Urinary bladder (tissue), 4 donors: ENCODE results near the gene SSH2. TPM values are rescaled to one million over a fixed set of nuclear protein-coding genes. Genes with fewer than 3 reads are reported as not detected.

ENCODE experiments used
- DNase-seq: peaks from one replicate; pipeline ENCODE4 v3.0.0-alpha.2; 2015; ENCODE audit errors: extremely low spot score
- H3K27ac ChIP-seq: one replicate; pipeline ENCODE4 v1.5.1; 2013; ENCODE audit warnings: low read depth, mild to moderate bottlenecking, moderate library complexity
- H3K36me3 ChIP-seq: one replicate; pipeline ENCODE4 v1.6.1; 2013; ENCODE audit warnings: mild to moderate bottlenecking, moderate library complexity; ENCODE audit not compliant: insufficient read depth
- H3K4me1 ChIP-seq: one replicate; pipeline ENCODE4 v1.6.1; 2013; ENCODE audit warnings: mild to moderate bottlenecking, moderate library complexity; ENCODE audit not compliant: insufficient read depth
- H3K4me3 ChIP-seq: one replicate; pipeline ENCODE4 v1.5.1; 2013; ENCODE audit warnings: low read depth, low read length
- WGBS: extraction: QIAGEN DNeasy Blood & Tissue Kit; methylation state at CpG from one replicate; pipeline ENCODE4 v1.1.7; 2013; 5-methylcytosine and 5-hydroxymethylcytosine counted together
- polyA plus RNA-seq: library from polyadenylated mRNA; stranded (reverse); fragments of 200-250 nt; gene quantifications from one replicate; pipeline ENCODE4 v1.2.3, GENCODE V29; 2013
- total RNA-seq: library from RNA; depleted of rRNA; stranded (reverse); fragments of >200 nt; gene quantifications from one replicate; pipeline ENCODE4 v1.2.3, GENCODE V29; 2014
- donor health status: healthy with polysubstance abuse.
- donor health status: healthy.

SSH2 gene
- total and polyA plus RNA-seq, 2 donors: 11.9 to 18.0 TPM

DNA sequence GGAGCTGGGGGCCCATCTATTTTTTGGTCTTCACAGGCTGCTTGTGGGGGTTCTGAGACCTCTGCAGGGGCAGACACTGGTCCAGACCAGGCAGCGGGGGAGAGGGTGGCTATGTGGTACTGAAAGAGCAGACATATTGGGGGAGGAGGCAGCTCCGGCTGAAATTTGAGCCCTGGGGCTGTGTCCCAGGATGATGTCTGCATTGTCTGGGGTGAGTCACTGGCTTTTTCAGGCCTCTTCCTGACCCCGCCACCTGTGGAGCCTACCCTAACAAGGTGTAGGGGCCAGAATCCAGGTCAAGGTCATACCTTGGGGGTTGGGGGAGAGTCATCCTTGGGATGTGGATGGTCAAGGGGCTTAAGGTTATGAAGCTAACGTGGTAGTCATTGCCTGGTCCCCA is 309.8 kb downstream of the SSH2 start:
- 96% methylated on average over 4 of the region's 4 CpGs for WGBS
- no peak overlapping the region for H3K4me3 ChIP-seq
- H3K4me1 ChIP-seq: no peaks in the 10 kb centered on the region
- no peaks in the 10 kb centered on the region for H3K36me3 ChIP-seq
- DNase-seq: no peak
- H3K27ac ChIP-seq: no peak overlapping the region

DNA sequence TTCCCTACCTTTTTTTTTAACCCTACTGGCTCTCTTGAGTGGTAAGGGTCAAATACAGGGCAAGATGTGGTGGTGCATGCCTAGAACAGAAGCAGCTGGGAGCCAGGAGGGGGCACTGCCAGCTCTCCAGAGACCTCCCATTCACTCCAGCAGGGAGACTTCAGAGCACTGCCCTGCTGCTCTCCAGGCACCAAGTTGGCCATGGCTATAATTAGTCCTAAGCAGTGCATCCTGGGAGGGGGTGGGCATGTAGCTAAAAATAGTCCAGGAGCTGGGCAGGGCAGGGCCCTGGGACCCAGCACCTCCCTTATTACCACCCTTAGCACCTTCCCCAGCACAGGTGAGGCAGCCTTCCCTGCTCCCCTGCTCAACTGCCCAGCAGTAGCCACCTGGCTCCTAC is 310.8 kb downstream of the SSH2 start:
- H3K4me3 ChIP-seq: no peak overlapping the region
- peaks cover 1% of the 10 kb centered on the region for H3K4me1 ChIP-seq
- DNase-seq: no peak
- H3K27ac ChIP-seq: no peak overlapping the region
- H3K36me3 ChIP-seq: no peaks in the 10 kb centered on the region

DNA sequence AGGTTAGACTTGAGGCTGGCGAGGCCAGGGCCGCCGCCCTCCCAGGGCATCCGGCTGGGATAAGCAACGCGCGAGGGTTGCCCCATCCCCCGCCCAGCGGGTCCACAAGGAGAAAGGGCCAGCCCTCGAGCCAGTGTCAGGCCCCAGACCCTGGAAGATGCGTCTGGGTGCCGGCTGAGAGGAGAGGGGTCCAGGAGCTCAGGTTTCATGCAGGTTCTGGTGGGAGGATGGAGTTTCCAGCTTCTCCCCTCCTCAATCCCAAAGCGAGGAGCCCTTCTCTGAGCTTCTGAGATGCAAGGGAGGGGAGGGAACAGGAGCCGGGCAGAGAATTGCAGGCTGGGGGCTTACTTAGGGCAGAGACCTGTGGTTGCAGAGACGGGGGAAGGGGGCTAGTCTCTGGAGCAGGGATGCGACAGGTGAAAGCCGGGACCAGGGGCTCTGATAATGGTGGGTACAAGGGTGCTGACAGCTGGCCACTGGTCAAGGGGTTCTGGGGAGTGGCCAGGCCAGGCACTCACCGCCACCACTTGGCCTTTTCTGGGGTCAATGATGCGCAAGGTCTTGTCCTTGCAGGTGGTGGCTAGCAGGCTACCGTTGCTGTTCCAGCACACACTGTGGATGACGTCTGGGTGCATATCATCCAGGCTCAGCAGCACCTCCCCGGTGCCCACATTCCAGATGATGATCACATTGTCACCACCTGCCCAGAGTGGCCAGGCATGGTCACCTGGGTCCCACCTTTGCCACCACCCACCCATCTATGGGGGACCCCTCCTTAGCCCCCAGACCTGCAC is 311.6 kb downstream of the SSH2 start:
- Histone ChIP-seq H3K4me3 (no peak overlapping the region), H3K4me1 (peaks cover 1% of the 10 kb centered on the region), H3K27ac (no peak overlapping the region), H3K36me3 (no peaks in the 10 kb centered on the region)
- no peak for DNase-seq
- 50% methylated on average over 22 of the region's 22 CpGs for WGBS

DNA sequence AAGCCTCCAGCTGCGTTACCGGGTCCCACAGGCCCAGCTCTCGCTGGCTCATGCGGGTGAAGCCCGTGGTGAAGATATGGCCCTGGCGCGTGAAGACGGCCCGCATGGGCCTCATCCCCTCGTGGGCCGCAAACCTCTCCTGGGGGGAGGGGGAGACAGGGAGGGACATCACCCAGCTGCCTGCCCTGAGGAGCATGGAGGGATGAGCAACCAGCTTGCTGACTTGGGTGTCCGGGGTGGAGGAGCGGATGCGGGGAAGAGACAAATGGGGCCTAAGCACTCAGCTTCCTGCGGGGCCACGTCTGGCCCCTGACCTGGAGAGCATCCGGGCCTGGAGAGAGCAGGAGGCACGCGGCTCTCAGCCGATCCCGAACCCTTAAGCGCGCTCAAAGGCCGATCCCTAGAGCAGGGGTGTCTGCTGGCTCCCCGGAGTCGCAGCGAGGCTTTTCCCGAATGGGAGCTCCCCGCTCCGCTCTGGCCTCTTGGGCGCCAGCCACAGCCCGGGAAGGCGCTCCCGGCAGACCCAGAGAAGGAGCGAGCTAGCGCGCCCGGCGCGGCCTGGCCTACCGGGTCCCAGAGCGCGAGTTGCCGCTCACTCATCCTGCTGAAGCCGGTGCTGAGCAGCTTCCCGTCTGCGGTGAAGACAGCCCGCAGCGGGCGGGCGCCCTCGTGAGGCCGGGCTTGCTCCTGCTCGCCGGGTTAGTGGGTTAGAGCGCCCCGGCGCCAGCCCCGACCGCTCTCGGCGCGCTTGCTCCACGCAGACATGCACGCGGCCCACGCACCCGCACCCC is 312.4 kb downstream of the SSH2 start:
- Histone ChIP-seq H3K27ac (no peak overlapping the region), H3K4me3 (peak overlapping the region; percentile 27), H3K36me3 (no peaks in the 10 kb centered on the region), H3K4me1 (peaks cover 1% of the 10 kb centered on the region)
- DNase-seq: no peak
- 12% methylated on average over 68 of the region's 68 CpGs for WGBS

DNA sequence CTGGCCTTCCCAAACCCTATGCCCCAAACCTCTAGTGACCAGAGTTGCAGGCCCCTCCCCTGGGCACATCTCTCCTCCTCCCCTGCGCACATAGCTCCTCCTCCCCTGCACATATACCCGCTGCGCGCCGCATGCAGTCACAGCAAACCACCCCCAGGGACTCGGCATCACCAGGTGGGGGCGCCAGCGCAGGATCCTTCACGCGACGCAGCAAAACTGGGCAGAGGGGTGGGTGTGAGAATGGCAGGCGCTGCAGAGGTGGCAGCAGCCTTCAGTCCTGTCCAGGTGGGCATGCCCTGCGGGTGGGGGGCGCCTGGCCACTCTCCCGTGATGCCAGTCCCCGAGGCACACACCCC is 312.9 kb downstream of the SSH2 start:
- 8% methylated on average over 16 of the region's 16 CpGs for WGBS
- H3K27ac ChIP-seq: no peak overlapping the region

DNA sequence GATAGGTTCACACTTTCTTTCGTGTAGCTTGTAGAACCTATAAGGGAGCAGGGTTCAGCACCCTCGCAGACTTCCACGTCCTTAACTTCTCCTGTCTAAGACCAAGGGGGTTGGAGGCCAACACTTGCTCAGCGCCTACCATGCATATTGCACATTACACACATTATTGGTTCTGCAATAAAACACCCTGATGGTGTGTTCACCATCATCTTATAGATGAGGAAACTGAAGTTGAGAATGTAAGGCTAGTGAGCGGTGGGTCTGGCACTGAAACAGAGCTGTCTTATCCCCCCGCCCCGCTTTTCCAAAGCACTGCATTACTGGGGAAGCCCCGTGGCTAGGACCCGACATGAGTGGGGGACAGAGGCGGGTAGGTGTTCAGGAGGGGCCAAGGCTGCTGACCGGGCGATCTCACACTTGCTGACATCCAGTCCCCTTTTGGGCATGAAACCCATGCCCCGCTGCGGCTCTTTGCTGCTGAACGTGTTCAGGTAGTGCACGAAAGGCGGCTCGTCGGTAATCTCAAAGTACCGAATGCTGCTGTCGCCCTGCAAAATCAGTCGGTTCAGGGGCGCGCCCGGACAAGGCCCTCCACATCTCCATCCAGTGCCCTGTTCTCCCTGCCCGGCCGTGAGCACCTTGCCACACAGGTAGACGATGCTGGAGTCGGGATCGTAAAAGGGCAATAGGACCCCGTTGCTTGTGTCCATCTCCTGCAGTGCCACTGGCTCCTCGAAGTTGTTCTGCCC is 313.6 kb downstream of the SSH2 start:
- WGBS: 36% methylated on average over 32 of the region's 32 CpGs

More for the DNA sequence above, 312.9 kb downstream of the SSH2 start:
- Histone ChIP-seq H3K36me3 (no peaks in the 10 kb centered on the region), H3K4me1 (peaks cover 1% of the 10 kb centered on the region), H3K4me3 (peak overlapping the region; percentile 27)
- DNase-seq: no peak

DNA sequence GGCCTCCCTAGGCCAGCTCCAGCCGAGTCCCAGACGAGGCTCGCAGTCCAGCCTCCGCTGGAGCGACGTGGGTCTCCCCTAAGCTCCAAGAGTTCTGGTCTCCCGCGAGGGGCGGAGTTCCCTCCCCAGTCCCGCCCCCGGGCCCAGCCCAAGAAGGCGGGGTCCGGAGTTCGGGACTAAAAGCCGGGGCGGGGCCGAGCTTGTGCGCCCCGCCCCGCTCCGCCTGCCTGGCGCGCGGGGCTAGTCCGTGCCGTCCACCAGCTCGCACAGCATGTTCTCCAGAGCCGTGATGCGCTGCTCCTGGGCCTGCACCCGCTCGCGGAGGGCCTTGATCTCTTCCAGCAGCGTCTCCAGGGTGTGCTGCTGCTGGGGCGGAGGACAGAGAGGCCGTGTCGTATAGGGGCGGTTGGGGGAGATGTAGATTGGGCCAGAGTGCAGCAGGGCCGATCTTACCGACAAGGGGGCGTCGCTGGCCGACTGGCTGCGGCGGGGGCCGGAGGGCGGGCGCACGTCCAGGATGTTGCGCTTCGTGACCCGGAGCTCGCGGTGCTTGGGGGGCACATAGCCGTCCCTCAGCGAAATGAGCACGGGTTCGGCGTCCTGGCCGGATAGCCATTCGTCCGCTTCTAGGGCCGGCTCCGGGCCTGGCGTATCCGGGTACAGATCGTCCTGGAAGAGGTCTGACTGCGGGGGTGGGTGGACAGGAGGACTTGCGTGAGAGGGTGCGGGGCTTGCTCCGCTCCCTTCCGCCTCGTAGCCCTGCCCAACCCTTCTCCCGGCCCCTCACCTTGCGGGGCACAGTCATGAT is 314.3 kb downstream of the SSH2 start:
- 7% methylated on average over 74 of the region's 74 CpGs for WGBS
- peak overlapping the region; percentile 18 for H3K4me3 ChIP-seq
- no peak overlapping the region for H3K27ac ChIP-seq
- no peaks in the 10 kb centered on the region for H3K36me3 ChIP-seq
- peaks cover 1% of the 10 kb centered on the region for H3K4me1 ChIP-seq
- peak; percentile 64 for DNase-seq

More for the DNA sequence above, 313.6 kb downstream of the SSH2 start:
- Histone ChIP-seq H3K4me1 (peaks cover 1% of the 10 kb centered on the region), H3K36me3 (no peaks in the 10 kb centered on the region), H3K4me3 (no peak overlapping the region), H3K27ac (no peak overlapping the region)
- DNase-seq: no peak

DNA sequence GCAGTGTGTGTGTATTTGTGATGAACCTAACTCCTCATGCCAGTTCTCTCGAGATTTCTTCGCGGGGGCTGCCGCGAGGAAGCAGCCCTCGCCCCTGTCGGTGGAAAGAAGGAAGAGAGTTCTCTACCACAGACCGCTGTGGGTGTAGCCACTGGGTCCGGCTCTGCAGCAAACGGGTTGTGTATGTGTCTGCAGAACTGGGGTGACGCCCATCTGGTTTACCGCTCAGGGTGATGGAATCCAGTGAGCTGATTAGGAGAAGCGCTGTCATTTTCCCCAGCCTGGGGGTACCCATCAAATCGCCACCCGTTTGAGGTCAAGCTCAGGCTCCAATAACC is 315.0 kb downstream of the SSH2 start:
- Histone ChIP-seq H3K4me3 (peak overlapping the region; percentile 6), H3K36me3 (no peaks in the 10 kb centered on the region), H3K4me1 (peaks cover 1% of the 10 kb centered on the region), H3K27ac (no peak overlapping the region)
- DNase-seq: no peak
- WGBS: 22% methylated on average over 15 of the region's 15 CpGs

DNA sequence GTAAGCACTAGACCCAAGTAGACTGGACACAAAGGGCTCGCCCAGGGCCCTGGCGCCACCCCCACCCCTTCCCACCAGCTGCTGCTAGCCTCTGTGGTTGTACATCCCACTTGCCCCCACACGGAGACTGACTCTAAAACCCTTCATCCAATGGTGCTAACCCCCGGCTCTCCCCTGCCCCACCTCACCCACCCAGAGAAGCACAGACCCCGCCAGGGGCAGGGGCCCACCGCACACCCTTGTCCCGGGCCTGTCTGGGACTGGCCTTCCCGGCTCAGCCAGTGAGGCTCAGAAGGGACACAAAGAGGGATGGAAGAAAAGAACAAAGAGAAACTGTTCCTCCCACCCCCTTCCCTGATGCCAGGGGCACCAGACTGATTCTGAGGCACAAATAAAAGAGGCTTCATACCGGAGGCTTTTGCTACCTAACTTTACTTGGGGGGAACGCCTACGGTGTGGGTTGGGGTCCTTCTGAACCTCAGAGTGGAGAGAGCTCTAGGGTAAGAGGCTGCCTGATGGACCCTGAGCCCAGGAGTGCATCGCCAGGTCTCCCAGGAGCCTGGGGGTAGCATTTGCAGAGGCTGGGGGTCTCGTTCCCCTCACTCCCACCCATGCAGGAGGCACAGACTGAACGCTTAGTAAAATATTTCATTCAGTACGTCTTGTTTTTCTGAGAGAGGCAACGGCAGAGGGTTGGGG is 315.5 kb downstream of the SSH2 start:
- H3K36me3 ChIP-seq: no peaks in the 10 kb centered on the region
- H3K4me3 ChIP-seq: no peak overlapping the region
- H3K4me1 ChIP-seq: peaks cover 1% of the 10 kb centered on the region
- no peak overlapping the region for H3K27ac ChIP-seq
- 66% methylated on average over 16 of the region's 16 CpGs for WGBS
- DNase-seq: no peak

DNA sequence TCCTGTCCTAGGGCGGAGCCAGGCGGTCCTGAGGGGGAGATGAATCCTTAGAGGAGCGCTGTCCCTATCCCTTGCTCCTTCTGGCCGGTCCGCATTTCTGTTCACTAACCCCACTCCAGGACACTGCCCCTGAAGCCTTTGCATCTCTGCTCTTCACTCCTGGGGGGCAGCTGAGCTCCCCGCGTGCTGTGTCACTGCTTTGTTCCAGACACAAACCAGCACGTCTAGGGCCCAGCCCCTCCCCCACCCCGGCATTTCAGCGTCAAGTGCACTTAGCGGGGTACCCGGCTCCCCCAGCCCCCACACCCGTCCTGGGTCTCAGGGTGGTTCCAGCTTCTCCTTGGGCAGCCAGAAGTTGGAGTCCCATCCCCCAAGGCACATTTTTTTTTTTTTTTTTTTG is 316.2 kb downstream of the SSH2 start:
- Histone ChIP-seq H3K4me3 (no peak overlapping the region), H3K4me1 (peaks cover 1% of the 10 kb centered on the region), H3K27ac (no peak overlapping the region), H3K36me3 (no peaks in the 10 kb centered on the region)
- WGBS: 26% methylated on average over 13 of the region's 13 CpGs
- DNase-seq: no peak

DNA sequence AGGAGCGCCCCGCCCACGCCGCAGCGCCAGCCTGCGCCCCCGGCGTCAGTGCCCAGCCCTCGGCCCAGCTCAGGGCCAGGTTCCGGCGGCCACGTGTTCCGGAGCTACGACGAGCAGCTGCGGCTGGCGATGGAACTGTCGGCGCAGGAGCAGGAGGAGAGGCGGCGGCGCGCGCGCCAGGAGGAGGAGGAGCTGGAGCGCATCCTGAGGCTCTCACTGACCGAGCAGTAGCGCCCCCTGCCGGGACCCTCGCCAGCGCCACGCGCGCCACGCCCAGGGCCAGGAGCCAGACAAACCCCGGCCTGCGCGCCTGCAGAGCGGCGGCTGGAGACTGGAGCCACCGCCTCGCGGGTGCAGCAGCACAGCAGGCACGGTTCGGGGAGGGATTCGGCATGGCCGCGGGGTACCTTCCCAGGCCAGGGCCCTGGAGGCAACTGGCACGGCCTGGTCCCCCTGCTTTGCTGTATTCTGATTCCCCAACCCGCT is 316.6 kb downstream of the SSH2 start:
- Histone ChIP-seq H3K4me3 (no peak overlapping the region), H3K4me1 (peaks cover 1% of the 10 kb centered on the region), H3K36me3 (no peaks in the 10 kb centered on the region), H3K27ac (no peak overlapping the region)
- 2% methylated on average over 50 of the region's 50 CpGs for WGBS
- DNase-seq: peak; percentile 59

DNA sequence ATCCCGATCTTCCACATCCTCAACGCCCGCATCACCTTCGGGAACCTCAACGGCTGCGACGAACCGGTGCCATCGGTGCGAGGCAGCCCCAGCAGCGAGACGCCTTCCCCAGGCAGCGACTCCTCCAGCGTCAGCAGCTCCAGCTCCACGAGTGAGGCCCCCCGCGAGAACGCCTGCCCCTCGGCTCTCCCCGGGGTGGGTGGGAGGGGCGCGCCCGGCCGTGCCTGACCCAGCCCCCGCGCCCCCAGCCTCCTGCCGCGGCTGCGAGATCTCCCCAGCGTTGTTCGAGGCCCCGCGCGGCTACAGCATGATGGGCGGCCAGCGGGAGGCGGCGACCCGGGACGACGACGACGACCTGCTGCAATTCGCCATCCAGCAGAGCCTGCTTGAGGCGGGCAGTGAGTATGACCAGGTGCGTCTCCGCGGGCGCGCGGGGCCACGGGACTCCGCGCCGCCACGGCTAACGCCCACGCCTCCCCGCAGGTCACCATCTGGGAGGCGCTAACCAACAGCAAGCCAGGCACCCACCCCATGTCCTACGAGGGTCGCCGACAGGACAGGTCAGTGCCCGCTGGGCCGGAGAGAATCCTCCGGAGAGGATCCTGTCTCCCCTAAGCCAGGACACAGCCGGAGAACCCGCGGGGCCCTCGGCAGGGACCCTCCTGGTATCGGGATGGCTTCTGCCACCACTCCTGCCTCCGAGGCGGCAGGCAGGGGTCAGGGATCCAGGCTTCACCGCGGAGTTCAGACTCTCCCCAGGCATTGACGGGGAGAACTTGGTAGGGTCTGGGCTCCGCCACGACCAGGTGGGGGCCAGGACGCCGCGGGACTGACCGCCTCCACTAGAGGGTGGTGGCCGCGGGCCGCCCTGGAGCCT is 317.4 kb downstream of the SSH2 start:
- DNase-seq: no peak
- 44% methylated on average over 85 of the region's 85 CpGs for WGBS
- Histone ChIP-seq H3K36me3 (no peaks in the 10 kb centered on the region), H3K4me3 (no peak overlapping the region), H3K27ac (no peak overlapping the region), H3K4me1 (peaks cover 1% of the 10 kb centered on the region)
